ENCODE data around the gene GNLY. TPM values are rescaled to one million over a fixed set of nuclear protein-coding genes. Genes with fewer than 3 reads are reported as not detected.
A peak's percentile ranks its signal among the peaks of the same experiment; 100 is the strongest.

GNLY gene
- total RNA-seq, 4 donors from 2014 or later: 3.6 to 36.1 (median 12.0) TPM

DNA sequence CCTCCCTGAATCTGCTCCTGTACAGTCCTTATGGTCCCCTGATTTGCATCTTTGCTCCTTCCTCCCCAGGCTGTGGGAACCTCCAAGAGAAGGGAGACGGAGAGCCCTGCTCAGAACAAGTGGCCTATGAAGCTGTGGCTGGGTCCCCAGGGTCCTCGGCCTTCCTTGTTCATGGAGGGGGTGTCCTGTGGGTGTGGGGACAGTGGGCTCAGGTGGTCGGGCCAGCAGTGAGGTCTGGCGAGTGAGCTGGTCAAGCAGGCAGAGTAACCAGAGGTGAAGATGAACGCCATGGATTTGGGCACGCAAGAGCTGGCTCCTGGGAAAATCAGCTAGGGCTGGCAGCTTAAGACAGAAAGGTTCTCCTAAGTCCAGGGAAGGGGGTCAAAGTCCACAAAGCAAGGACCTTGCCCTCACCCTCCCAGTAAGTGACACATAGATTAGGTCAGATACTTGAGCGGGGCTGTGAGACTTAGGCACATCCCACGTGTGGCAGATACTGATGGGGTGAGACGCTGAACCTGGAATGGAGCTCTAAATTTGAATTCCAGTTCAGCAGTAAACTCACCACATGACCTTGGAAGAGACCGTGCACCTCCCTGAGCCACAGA lies 24.8 kb downstream of the GNLY start:
- intact Hi-C loops (cut with DNase I; ENCODE audit: low total_unique reads): no loop called here
- Histone ChIP-seq H3K27ac (peak overlapping the region; percentile 73 to 80 (median 76)), H3K9me3 (no peaks in the 10 kb centered on the region), H3K27me3 (no peaks in the 10 kb centered on the region), H3K4me3 (no peak overlapping the region), H3K4me1 (peaks cover 16 to 35% of the 10 kb centered on the region in 2 donors), H3K36me3 (no peaks in the 10 kb centered on the region)
- in situ Hi-C loops (cut with MboI; ENCODE audit: low sequenced_read_pairs in 4 of 4): no loop called here
- ATAC-seq (peak in 1 of 2 donors; percentile 8), DNase-seq (no peak)
- TF ChIP-seq POLR2A (IDR thresholded peaks at IDR 0.05): no peak
- TF ChIP-seq, protein P1, sequence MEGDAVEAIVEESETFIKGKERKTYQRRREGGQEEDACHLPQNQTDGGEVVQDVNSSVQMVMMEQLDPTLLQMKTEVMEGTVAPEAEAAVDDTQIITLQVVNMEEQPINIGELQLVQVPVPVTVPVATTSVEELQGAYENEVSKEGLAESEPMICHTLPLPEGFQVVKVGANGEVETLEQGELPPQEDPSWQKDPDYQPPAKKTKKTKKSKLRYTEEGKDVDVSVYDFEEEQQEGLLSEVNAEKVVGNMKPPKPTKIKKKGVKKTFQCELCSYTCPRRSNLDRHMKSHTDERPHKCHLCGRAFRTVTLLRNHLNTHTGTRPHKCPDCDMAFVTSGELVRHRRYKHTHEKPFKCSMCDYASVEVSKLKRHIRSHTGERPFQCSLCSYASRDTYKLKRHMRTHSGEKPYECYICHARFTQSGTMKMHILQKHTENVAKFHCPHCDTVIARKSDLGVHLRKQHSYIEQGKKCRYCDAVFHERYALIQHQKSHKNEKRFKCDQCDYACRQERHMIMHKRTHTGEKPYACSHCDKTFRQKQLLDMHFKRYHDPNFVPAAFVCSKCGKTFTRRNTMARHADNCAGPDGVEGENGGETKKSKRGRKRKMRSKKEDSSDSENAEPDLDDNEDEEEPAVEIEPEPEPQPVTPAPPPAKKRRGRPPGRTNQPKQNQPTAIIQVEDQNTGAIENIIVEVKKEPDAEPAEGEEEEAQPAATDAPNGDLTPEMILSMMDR (IDR thresholded peaks at IDR 0.05 in 4 of 5, conservative IDR thresholded peaks at IDR 0.05 in 1 of 5): no peak

DNA sequence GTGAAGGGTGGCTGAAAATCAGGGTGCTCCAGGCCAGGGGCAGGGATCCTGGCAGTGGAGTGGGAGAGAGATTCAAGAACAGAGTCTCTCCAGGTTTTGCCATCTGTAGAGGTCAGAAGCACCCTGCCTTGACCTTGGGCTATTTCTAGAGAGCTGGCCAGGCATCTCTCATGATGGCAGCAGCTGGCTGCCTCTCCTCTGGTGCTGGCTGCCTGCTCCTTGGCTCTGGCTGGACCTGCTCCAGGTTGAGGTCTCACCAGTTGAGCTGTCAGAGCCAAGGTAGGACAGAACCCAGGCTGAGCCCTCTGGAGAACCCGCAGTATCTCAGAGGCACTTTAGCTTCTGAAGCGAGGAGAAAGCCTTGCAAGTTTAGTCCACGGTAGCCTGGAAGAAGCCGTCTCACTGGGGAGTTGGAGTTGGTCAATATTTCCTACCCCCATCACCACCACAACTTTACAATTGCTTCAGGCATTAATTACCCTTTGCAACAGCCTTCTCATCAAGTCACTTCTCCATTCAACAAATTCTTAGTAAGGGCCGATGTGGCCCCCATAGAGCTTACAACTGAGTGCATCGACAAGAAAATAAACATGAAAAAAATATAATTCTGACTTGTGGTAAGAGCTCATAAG lies 25.6 kb downstream of the GNLY start:
- H3K9me3 ChIP-seq: no peaks in the 10 kb centered on the region
- peak overlapping the region; percentile 73 to 80 (median 76) for H3K27ac ChIP-seq
- H3K4me1 ChIP-seq: peaks cover 12 to 28% of the 10 kb centered on the region in 2 donors
- no peak overlapping the region for H3K4me3 ChIP-seq
- TF ChIP-seq, protein P1 (IDR thresholded peaks at IDR 0.05 in 4 of 5, conservative IDR thresholded peaks at IDR 0.05 in 1 of 5): no peak
- peak in 1 of 2 donors; percentile 42 for TF ChIP-seq POLR2A (IDR thresholded peaks at IDR 0.05)
- peak; percentile 71 to 94 for ATAC-seq
- H3K36me3 ChIP-seq: no peaks in the 10 kb centered on the region
- in situ Hi-C loops (cut with MboI; ENCODE audit: low sequenced_read_pairs in 4 of 4) (loop anchor here (5.0 to 10.0 kb wide), 4 partner anchors 85 to 363 kb away; no protein-coding TSS in a partner anchor), intact Hi-C loops (cut with DNase I; ENCODE audit: low total_unique reads) (loop anchor here (10.0 kb wide), 1 partner anchor 165 kb away; the partner anchor contains the start of gene ST3GAL5)
- H3K27me3 ChIP-seq: no peaks in the 10 kb centered on the region
- DNase-seq: peak in 1 of 2 donors; percentile 86

DNA sequence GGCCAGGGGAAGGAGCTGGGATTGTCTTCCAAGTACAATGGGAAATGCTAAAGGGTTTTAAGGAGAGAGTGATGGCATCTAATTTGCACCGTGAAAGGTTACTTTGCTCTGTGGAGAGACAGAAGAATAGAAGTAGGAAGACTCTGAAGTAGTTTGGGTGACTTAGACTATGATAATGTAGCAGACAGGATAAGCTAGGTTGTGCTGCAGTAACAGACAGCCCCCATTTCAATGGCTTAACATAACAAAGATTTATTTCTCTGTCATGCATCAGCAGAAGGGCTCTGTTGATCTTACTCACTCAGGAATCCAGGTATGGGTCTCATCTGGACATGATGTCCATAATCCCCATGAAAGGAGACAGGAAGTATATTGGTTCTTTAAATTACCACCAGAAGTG lies 26.4 kb downstream of the GNLY start:
- in situ Hi-C loops (cut with MboI; ENCODE audit: low sequenced_read_pairs in 4 of 4): loop anchor here (5.0 to 10.0 kb wide), 4 partner anchors 86 to 362 kb away; no protein-coding TSS in a partner anchor
- DNase-seq: no peak
- Histone ChIP-seq H3K27ac (peak overlapping the region; percentile 73 to 80 (median 76)), H3K27me3 (no peaks in the 10 kb centered on the region), H3K4me3 (no peak overlapping the region), H3K9me3 (no peaks in the 10 kb centered on the region), H3K4me1 (peaks cover 12 to 28% of the 10 kb centered on the region in 2 donors), H3K36me3 (no peaks in the 10 kb centered on the region)
- no peak for TF ChIP-seq POLR2A (IDR thresholded peaks at IDR 0.05)
- TF ChIP-seq, protein P1 (IDR thresholded peaks at IDR 0.05 in 4 of 5, conservative IDR thresholded peaks at IDR 0.05 in 1 of 5): no peak
- intact Hi-C loops (cut with DNase I; ENCODE audit: low total_unique reads): loop anchor here (10.0 kb wide), 1 partner anchor 164 kb away; the partner anchor contains the start of gene ST3GAL5
- no peak for ATAC-seq

DNA sequence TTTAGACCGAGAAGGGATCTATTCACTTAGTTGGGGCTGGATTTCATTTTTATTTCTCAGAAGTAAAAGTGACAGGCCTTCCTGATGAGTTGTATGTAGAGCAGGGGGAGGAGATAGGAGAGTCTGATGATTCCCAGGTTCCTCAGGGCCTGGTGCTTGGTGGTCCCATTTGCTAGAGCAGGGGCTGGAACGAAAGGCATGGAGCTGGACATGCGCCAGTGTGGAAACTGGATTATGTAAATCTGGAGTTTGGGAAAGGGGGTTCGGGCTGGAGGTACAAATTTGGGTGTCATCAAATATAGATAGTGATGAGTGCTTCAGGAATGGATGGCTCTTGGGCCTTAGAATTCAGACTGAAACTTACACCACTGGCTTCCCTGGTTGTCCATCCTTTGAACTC lies 27.5 kb downstream of the GNLY start:
- in situ Hi-C loops (cut with MboI; ENCODE audit: low sequenced_read_pairs in 4 of 4) (loop anchor here (5.0 to 10.0 kb wide), 4 partner anchors 87 to 361 kb away; no protein-coding TSS in a partner anchor), intact Hi-C loops (cut with DNase I; ENCODE audit: low total_unique reads) (loop anchor here (10.0 kb wide), 1 partner anchor 163 kb away; the partner anchor contains the start of gene ST3GAL5)
- Histone ChIP-seq H3K36me3 (no peaks in the 10 kb centered on the region), H3K9me3 (no peaks in the 10 kb centered on the region), H3K4me3 (no peak overlapping the region), H3K27ac (peak overlapping the region; percentile 9 to 76 (median 24)), H3K27me3 (no peaks in the 10 kb centered on the region), H3K4me1 (peaks cover 12 to 28% of the 10 kb centered on the region in 2 donors)
- no peak for TF ChIP-seq POLR2A (IDR thresholded peaks at IDR 0.05)
- TF ChIP-seq, protein P1 (IDR thresholded peaks at IDR 0.05 in 4 of 5, conservative IDR thresholded peaks at IDR 0.05 in 1 of 5): no peak
- DNase-seq (peak in 1 of 2 donors; percentile 13), ATAC-seq (no peak)

All from gastrocnemius medialis (tissue), 4 donors.